Cortex of kidney (tissue), 1 donor: ENCODE results near the gene LY6G5C.
"Not testable (repeated sequence)": the region's sequence is repeated elsewhere in the genome, so short reads cannot be mapped to it uniquely, and the experiment has no call there.

ENCODE experiments used
- DNase-seq: peaks from one replicate; lab custom pipeline; 2025; lab: John Stamatoyannopoulos, UW

Gene LY6G5C

DNA sequence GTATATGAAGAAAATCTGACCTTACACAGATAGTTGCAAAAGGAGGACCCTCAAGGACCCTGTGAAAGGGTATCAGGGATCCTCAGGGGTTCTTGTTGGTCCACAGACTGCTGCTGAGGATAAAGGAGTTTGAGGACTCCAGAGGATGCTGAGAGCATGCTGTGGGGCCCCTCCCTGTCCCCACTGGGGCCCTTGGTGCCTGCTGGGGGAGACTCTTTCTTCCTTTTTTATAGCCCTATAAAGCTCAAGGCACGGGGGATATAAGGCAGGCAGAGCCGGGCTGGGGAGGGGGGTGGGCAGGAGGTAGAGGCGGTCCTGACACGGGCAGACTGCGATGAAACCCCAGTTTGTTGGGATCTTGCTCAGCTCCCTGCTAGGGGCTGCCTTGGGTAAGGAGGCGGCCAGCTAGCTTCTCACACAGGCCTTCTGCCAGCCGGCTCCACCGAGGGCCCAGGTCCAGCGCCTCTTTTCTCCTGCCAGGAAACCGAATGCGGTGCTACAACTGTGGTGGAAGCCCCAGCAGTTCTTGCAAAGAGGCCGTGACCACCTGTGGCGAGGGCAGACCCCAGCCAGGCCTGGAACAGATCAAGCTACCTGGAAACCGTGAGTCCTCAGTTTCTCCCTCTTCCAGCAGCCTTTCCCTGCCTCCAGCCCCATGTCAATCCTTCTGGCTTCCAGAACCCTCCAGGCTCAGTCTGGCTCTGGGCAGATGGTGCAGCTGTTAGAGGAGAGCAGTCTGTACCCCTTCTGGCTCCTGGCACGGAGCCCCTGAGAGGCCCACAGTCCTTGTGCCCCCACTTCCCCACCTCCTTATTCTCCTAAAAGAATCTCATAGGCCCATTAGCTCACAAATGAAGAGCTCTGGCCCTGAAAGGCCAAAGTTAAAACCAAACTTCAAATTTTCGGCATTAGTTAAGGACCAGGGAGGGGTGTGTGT, 34.4 kb upstream of the LY6G5C start, which contains the start of gene LY6G6D:
Gene LY6G6D, plus strand, starts transcription at position 327 of the 937 bp plus-strand sequence. Its CDS starts 8 bp downstream, at position 335.
- no peak for DNase-seq

DNA sequence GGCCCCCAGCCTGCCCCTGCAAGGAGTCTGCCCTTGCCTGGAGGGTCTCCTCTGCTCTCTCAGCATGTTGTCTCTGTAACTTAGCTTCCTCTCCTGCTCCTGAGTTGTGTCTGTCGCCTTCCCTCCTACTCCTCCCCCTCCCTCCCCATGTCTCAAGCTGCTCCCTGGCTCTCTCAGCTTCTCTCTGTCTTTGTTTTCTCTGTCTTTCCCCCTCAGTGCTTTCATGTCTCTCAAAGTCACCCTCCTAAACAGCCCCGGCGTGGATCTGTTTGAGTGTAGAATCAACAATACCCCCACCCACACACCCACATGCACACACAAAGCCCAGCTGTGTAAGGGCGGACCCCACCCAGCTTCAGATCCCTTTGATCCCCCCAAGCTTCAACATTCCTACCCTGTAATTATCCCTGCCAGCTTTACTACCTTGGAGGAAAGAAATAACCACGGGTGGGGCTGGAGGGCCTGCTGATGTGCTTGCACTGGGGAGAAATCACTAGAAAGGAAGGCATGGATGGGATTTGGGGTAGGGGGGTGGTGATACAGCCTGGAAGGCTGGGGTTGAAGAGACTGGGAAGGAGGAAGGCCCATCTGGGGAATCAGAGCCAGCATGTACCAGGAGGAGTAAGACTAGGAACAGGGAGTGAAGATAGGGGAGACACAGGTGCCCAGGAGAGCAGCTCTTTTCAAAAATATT, 33.3 kb upstream of the LY6G5C start:
- DNase-seq, result no peak

DNA sequence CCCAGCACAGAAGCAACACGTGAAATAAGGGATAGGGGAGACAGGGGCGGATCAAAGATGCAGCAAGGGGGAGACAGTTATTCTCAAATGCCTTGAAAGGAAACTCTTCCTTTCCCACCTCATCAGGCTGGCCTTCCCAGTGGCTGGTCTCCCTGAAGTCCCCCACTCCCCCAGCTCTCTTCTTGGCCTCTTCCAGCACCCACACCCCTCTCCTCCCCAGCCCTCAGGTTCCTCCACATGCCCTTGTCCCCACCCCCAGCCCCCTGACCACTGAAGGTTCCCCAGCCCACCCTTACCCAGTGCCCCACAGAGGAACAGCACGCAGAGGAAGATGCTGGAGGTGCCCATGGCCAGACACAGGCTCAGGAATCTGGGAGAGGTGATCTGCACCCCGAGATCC, 32.6 kb upstream of the LY6G5C start:
- no peak for DNase-seq

- no peak for DNase-seq
Observed at GRCh38 chr6:31712296-31712695, 31.4 kb upstream of the LY6G5C start.

- DNase-seq, result no peak
Observed at GRCh38 chr6:31711233-31711632, 30.4 kb upstream of the LY6G5C start.

DNA sequence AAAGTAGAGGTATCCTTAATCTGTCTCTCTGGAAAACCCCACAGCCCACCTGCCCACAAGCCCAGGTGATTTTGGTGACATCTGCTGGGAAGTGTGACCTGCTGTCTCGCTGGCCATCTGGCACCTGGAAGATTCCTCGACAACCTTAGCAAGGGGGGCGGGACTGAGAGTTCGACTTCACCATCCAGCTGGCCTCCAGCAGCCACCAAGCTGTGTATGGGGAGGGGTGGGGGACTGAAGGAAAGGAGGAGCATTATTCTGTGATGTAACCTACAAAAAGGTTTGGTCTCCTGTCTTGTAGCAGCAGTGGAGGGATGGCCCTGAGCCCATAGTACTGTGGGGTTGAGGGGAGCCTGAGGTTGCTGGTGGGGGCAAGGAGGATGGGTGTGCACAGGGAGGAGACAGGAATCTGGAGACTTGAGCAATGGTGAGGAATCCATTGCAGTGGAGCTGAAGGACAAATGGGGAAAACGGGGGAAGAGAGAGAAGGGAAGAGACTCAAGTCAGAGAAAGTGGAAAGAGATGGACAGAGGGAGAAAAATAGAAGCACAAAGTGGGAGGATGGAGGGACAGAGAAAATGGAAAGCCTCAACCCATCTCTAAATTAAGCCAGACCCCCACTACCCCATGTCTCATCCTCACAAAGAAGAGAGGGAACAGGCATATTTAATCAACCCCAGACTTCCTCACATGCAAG, 29.8 kb upstream of the LY6G5C start:
- no peak for DNase-seq

- not testable (repeated sequence) for DNase-seq
Observed at GRCh38 chr6:31709157-31709556, 28.3 kb upstream of the LY6G5C start.

DNA sequence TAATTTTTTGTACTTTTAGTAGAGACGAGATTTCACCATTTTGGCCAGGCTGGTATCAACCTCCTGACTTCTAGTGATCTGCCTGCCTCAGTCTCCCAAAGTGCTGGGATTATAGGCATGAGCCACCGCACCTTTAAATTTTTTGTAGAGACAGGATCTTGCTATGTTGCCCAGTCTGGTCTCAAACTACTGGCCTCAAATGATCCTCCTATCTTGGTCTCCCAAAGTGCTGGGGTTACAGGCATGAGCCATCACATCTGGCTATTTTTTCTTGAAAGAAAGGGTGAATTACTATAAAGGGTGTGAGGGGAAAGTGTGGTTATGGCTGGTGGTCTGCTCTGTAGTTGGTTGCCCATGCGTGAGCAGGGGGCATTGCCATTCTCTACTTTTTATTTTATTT, 27.4 kb upstream of the LY6G5C start:
- DNase-seq, result no peak

- DNase-seq, result no peak
Observed at GRCh38 chr6:31707701-31708100, 26.8 kb upstream of the LY6G5C start.

DNA sequence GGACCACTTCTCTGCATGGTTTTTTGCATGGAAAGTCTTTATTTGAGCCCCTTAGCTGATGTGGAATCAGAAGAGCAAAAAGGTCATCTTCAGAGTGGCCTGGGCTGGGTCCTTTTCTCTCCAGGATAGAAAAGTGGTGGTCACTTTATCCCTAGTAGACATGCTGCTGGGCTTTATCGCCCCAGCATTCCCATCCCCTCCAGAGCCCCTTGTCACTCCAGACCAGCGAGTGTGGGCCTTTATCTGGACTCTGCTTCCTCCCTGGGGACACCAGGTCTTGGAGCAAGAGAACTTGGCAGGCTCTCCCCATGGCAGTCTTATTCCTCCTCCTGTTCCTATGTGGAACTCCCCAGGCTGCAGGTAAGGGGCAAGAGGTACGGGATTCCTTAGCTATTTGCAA, 25.7 kb upstream of the LY6G5C start, which contains the start of gene LY6G6F:
Gene LY6G6F, plus strand, starts transcription at position 268 of the 400 bp plus-strand sequence. Its CDS starts 41 bp downstream, at position 309.
- no peak for DNase-seq

DNA sequence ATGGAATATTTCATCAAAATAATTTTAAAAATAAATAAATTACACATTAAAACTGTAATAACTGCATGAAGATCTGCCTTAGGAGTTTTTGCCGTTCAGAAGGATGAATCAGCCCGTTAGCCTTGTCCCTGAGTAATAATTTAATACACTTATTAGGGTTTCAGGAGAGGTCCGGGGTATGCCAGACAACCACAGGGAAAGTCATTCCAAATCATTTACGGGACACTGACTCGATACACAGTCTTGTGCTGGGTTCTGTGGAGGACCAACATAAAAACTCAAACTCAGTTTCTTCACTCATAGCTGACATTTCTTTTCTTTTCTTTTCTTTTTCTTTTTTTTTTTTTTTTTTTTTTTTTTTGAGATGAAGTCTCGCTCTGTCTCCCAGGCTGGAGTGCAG, 25.1 kb upstream of the LY6G5C start:
- DNase-seq, result no peak

- peak; percentile 48 for DNase-seq
Observed at GRCh38 chr6:31702819-31703716, 22.2 kb upstream of the LY6G5C start, which contains the start of gene ABHD16A. Gene ABHD16A (minus strand): TSS chr6:31703324. CDS start chr6:31703281, 43 bp downstream.

- no peak for DNase-seq
Observed at GRCh38 chr6:31702405-31702818, 21.5 kb upstream of the LY6G5C start.

DNA sequence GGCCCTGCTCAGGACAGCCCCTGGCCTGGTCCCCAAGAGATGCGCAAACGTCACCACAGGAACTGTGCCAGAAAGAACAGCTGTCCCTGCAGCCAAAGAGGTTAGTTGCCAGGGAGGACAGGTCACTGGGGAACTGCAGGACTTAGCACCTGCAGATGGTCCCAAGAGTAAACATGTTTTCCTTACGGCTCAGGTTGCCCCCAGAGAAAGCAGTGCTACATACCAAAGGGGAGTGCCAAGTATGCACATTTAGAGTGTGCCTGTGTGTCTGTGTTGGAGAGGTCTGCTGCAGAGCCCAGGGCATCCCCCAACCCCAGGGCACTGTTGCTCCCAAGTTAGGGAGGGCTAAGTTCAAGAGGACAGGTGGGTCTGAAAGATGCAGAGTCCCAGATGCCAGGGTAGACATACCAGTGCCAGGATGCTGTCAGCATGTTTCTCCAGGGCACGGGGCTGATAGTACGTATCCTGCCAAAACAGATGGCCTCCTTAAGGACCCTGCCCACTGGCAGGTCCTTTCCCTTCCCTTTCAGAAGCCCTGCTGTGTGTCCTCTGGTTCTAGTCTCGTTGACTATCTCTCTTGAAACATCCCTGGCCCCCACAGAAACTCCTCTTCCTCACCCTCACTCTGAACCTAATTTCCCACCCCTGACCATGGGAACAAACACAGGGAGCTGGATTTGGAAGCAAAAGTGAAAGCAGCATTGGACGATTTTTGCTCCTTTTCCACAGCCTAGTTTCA, 21.0 kb upstream of the LY6G5C start:
- no peak for DNase-seq

- DNase-seq, result no peak
Observed at GRCh38 chr6:31700740-31701401, 20.0 kb upstream of the LY6G5C start.

DNA sequence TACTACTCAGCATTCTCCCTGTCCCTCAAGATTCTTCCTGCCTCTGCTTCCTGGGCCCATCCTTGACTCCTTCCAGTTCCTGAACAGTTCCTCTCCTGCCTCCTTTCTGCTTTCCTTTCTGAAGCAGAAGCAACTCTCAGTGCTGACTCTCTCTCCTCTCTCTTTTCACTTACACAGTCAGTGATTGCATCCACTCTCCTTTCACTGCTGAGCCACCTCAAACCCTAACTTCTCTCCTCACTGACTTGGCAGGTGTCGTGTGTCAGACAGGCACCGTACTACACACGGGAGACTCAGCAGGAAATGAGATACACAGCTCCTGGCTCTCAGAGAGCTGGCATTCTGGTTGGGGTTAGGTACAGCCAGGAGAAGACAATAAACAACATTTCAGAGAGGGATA, 16.7 kb upstream of the LY6G5C start:
- no peak for DNase-seq

GRCh38 chr6:31693535-31693934, 12.7 kb upstream of the LY6G5C start:
- DNase-seq, result no peak

GRCh38 chr6:31692886-31693285, 12.0 kb upstream of the LY6G5C start:
- DNase-seq, result no peak

- DNase-seq, result no peak
Observed at GRCh38 chr6:31692353-31692752, 11.5 kb upstream of the LY6G5C start.

DNA sequence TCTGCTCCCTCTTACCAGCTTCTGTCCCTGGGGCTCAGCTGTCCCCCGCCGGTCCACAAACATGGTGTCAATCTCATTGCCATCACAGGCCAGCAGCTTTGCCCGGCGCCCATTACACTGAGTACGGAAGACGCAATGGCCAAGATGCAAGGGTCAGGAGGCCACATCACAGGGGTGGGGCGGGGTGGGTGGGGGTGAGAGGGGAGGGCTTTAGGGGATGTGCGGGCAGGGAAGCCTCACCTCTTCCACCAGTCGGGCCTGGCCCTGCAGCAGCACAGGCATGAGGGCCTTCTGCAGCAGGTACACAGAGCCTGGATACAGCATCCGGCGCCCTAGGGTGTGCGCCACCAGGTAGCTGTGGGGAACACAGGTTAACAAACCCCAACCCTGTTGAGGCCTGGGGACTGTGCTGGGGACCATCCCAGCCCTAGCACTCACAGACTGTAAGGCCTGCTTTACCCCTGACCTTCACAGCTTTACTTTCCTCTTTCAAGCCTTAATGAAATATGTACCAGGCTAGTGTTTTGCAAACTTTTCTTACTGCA, 10.8 kb upstream of the LY6G5C start:
- no peak for DNase-seq
